ENCODE data around the gene ADAP1. TPM values are rescaled to one million over a fixed set of nuclear protein-coding genes. Genes with fewer than 3 reads are reported as not detected.

ADAP1 gene
- total and polyA plus RNA-seq, 12 donors = 2.3 to 14.9 (median 9.7) TPM

DNA sequence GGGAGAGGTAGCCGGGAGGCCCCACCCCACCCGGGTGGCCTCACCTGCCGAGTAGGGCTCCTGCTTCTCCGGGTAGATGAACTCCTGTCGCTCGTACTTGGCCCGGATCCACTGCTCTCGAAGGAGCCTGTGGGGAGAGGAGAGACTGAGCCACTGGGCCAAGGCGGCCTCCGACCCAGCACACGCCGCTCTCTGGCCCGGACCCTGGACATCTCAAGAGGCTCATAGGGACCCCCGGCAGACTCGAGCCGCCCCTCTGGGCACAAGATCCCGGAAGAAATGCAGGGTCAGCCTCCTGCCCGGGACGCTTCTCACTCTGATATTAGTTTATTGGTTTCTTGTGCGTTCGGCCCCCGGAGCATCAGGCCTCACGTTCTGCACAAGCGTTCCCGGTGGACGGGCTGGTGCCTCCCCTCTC is 34.5 kb downstream of the ADAP1 start:
- Histone ChIP-seq H3K9me3 (no peaks in the 10 kb centered on the region), H3K27me3 (peaks cover 0 to 13% (median 0%) of the 10 kb centered on the region in 7 donors), H3K4me1 (peaks cover 0 to 30% (median 8%) of the 10 kb centered on the region in 9 donors), H3K4me3 (no peak overlapping the region), H3K36me3 (no peaks in the 10 kb centered on the region), H3K27ac (no peak overlapping the region)
- 81 to 88% methylated on average over 22 to 26 of the region's 26 CpGs for WGBS, 2 donors
- TF ChIP-seq, protein P1, sequence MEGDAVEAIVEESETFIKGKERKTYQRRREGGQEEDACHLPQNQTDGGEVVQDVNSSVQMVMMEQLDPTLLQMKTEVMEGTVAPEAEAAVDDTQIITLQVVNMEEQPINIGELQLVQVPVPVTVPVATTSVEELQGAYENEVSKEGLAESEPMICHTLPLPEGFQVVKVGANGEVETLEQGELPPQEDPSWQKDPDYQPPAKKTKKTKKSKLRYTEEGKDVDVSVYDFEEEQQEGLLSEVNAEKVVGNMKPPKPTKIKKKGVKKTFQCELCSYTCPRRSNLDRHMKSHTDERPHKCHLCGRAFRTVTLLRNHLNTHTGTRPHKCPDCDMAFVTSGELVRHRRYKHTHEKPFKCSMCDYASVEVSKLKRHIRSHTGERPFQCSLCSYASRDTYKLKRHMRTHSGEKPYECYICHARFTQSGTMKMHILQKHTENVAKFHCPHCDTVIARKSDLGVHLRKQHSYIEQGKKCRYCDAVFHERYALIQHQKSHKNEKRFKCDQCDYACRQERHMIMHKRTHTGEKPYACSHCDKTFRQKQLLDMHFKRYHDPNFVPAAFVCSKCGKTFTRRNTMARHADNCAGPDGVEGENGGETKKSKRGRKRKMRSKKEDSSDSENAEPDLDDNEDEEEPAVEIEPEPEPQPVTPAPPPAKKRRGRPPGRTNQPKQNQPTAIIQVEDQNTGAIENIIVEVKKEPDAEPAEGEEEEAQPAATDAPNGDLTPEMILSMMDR (IDR thresholded peaks at IDR 0.05) = no peak
- ATAC-seq = no peak
- DNase-seq = no peak
- intact Hi-C loops (cut with DNase I) = no loop called here

- peaks cover 0 to 24% (median 8%) of the 10 kb centered on the region in 9 donors for H3K4me1 ChIP-seq
- WGBS, 2 donors = 87 to 90% methylated on average over 11 to 13 of the region's 13 CpGs
- peaks cover 0 to 13% (median 0%) of the 10 kb centered on the region in 7 donors for H3K27me3 ChIP-seq
- H3K36me3 ChIP-seq = no peaks in the 10 kb centered on the region
- H3K4me3 ChIP-seq = no peak overlapping the region
- no peaks in the 10 kb centered on the region for H3K9me3 ChIP-seq
- intact Hi-C loops (cut with DNase I) = no loop called here
- TF ChIP-seq, protein P1 (IDR thresholded peaks at IDR 0.05) = no peak
- DNase-seq = no peak
- no peak for ATAC-seq
- H3K27ac ChIP-seq = no peak overlapping the region
These were observed 35.4 kb downstream of the ADAP1 start for GRCh38 chr7:919114-919442.

DNA sequence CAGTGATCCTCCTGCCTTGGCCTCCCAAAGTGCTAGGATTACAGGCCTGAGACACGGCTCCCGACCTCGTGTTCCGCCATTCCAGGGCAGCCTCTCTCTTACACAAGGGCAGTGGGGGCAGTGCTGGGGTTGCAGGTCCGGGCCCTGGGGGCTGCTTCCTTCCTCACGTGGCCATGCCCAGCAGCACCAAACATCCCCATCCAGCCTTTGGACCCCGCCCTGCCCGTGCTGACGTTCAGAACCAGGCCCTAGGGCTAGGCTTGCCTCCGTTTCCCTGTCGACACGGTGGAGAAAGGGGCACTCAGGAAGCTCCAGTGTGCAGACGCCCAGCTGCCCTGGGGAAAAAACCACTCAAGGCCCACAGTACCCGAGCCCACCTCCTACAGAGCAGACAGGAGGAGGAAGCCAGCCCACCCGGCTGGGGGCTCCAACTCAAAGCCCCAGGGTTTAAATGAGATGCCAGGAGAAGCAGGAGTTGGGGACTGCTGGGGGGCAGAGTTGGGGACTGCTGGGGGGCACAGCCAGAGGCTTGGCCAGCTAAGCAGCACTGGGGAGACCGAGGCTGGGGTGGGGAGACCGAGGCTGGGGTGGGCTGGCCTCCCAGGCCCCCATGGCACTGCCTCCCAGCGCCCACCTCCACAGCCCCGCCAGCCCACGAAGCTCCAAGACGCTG is 35.9 kb downstream of the ADAP1 start:
- peaks cover 0 to 22% (median 8%) of the 10 kb centered on the region in 9 donors for H3K4me1 ChIP-seq
- intact Hi-C loops (cut with DNase I) = no loop called here
- DNase-seq = no peak
- ATAC-seq = no peak
- no peaks in the 10 kb centered on the region for H3K36me3 ChIP-seq
- no peaks in the 10 kb centered on the region for H3K9me3 ChIP-seq
- TF ChIP-seq, protein P1 (IDR thresholded peaks at IDR 0.05) = no peak
- H3K4me3 ChIP-seq = no peak overlapping the region
- H3K27me3 ChIP-seq = peaks cover 0 to 13% (median 0%) of the 10 kb centered on the region in 7 donors
- whole genome bisulfite sequencing, 2 donors = 79 to 88% methylated on average over 21 of the region's 21 CpGs
- no peak overlapping the region for H3K27ac ChIP-seq

GRCh38 chr7:918118-918425 is 36.4 kb downstream of the ADAP1 start:
- H3K4me3 ChIP-seq = no peak overlapping the region
- no peaks in the 10 kb centered on the region for H3K36me3 ChIP-seq
- peaks cover 0 to 17% (median 3%) of the 10 kb centered on the region in 9 donors for H3K4me1 ChIP-seq
- H3K9me3 ChIP-seq = no peaks in the 10 kb centered on the region
- H3K27me3 ChIP-seq = peaks cover 0 to 13% (median 0%) of the 10 kb centered on the region in 7 donors
- WGBS, 2 donors = 81 to 95% methylated on average over 9 of the region's 9 CpGs
- TF ChIP-seq, protein P1 (IDR thresholded peaks at IDR 0.05) = no peak
- no peak for ATAC-seq
- no peak overlapping the region for H3K27ac ChIP-seq
- DNase-seq = no peak
- intact Hi-C loops (cut with DNase I) = no loop called here

Measured in heart right ventricle (tissue), 16 donors.